ENCODE data around the gene NELFA. TPM values are rescaled to one million over a fixed set of nuclear protein-coding genes. Genes with fewer than 3 reads are reported as not detected.

Gene NELFA
- total RNA-seq, 4 donors from 2014 or later: 2.4 to 38.8 (median 18.8) TPM

GRCh38 chr4:1945124-1945895, 63.5 kb downstream of the NELFA start:
- H3K27me3 ChIP-seq: no peaks in the 10 kb centered on the region
- TF ChIP-seq POLR2A (IDR thresholded peaks at IDR 0.05): no peak
- no peaks in the 10 kb centered on the region for H3K4me1 ChIP-seq
- no peaks in the 10 kb centered on the region for H3K36me3 ChIP-seq
- no peak overlapping the region for H3K4me3 ChIP-seq
- H3K9me3 ChIP-seq: no peaks in the 10 kb centered on the region
- intact Hi-C loops (cut with DNase I; ENCODE audit: low total_unique reads): no loop called here
- DNase-seq: no peak
- no peak overlapping the region for H3K27ac ChIP-seq

- Histone ChIP-seq H3K27ac (no peak overlapping the region), H3K9me3 (no peaks in the 10 kb centered on the region), H3K4me3 (no peak overlapping the region), H3K36me3 (no peaks in the 10 kb centered on the region), H3K27me3 (no peaks in the 10 kb centered on the region), H3K4me1 (no peaks in the 10 kb centered on the region)
- no peak for DNase-seq
- TF ChIP-seq POLR2A (IDR thresholded peaks at IDR 0.05) (no peak), CTCF (IDR thresholded peaks at IDR 0.05) (no peak)
- intact Hi-C loops (cut with DNase I; ENCODE audit: low total_unique reads): no loop called here
Measured at GRCh38 chr4:1943928-1944327, 64.8 kb downstream of the NELFA start.

GRCh38 chr4:1940566-1940965, 68.2 kb downstream of the NELFA start:
- Histone ChIP-seq H3K27ac (no peak overlapping the region), H3K9me3 (no peaks in the 10 kb centered on the region), H3K4me3 (no peak overlapping the region), H3K4me1 (no peaks in the 10 kb centered on the region), H3K27me3 (no peaks in the 10 kb centered on the region), H3K36me3 (no peaks in the 10 kb centered on the region)
- TF ChIP-seq POLR2A (IDR thresholded peaks at IDR 0.05) (no peak), CTCF (IDR thresholded peaks at IDR 0.05) (no peak)
- intact Hi-C loops (cut with DNase I; ENCODE audit: low total_unique reads): no loop called here
- DNase-seq: no peak

- Histone ChIP-seq H3K4me3 (no peak overlapping the region), H3K9me3 (no peaks in the 10 kb centered on the region), H3K4me1 (no peaks in the 10 kb centered on the region), H3K27me3 (no peaks in the 10 kb centered on the region), H3K27ac (no peak overlapping the region), H3K36me3 (no peaks in the 10 kb centered on the region)
- intact Hi-C loops (cut with DNase I; ENCODE audit: low total_unique reads): no loop called here
- TF ChIP-seq CTCF (IDR thresholded peaks at IDR 0.05): no peak
- TF ChIP-seq POLR2A (IDR thresholded peaks at IDR 0.05): no peak
- no peak for DNase-seq
Measured at GRCh38 chr4:1939664-1940509, 68.9 kb downstream of the NELFA start.

GRCh38 chr4:1938027-1938426, 70.7 kb downstream of the NELFA start:
- no peaks in the 10 kb centered on the region for H3K27me3 ChIP-seq
- TF ChIP-seq CTCF (IDR thresholded peaks at IDR 0.05): no peak
- no peak for TF ChIP-seq POLR2A (IDR thresholded peaks at IDR 0.05)
- intact Hi-C loops (cut with DNase I; ENCODE audit: low total_unique reads): no loop called here
- H3K4me1 ChIP-seq: no peaks in the 10 kb centered on the region
- H3K9me3 ChIP-seq: no peaks in the 10 kb centered on the region
- no peak overlapping the region for H3K27ac ChIP-seq
- no peaks in the 10 kb centered on the region for H3K36me3 ChIP-seq
- H3K4me3 ChIP-seq: no peak overlapping the region
- no peak for DNase-seq
